ENCODE data around the gene ST14. TPM values are rescaled to one million over a fixed set of nuclear protein-coding genes. Genes with fewer than 3 reads are reported as not detected.
A peak's percentile ranks its signal among the peaks of the same experiment; 100 is the strongest.

ST14 gene
- total RNA-seq, 1 experiment from 2014 or later, result 141 TPM

- Histone ChIP-seq H3F3A (ENCODE audit: insufficient read depth, low read depth) (peaks cover 33% of the 10 kb centered on the region), H3K4me3 (no peak overlapping the region), H3K9me2 (ENCODE audit: insufficient read depth) (no peaks in the 10 kb centered on the region), H3K4me2 (no peak overlapping the region), H2AFZ (no peak overlapping the region), H3K36me3 (ENCODE audit: low read depth) (0 out of 2 replicates have a peak, but pooled peaks cover 10% of the 10 kb centered on the region), H3K79me2 (ENCODE audit: low read depth) (peaks cover 97% of the 10 kb centered on the region), H3K27me3 (ENCODE audit: insufficient read depth, low read depth) (no peaks in the 10 kb centered on the region), H3K27ac (no peak overlapping the region), H3K4me1 (replicated peaks; ENCODE audit: insufficient read depth) (peaks cover 46% of the 10 kb centered on the region), H3K9me3 (ENCODE audit: insufficient read depth, low read depth) (no peaks in the 10 kb centered on the region), H4K20me1 (ENCODE audit: insufficient read depth) (peaks cover 28% of the 10 kb centered on the region)
- peak in 1 of 2 experiments; percentile 58 for DNase-seq
- ChIA-PET POLR2A (ENCODE audit: unreplicated experiment) (interaction anchor here (0.6 to 0.7 kb wide), 4 partner anchors 17 to 312 kb away, joined by 3 to 5 read pairs (median 4); no protein-coding TSS in a partner anchor), CTCF (interaction anchor here (0.6 to 1.1 kb wide), 2 partner anchors 32 to 746 kb away, joined by 3 to 7 read pairs; no protein-coding TSS in a partner anchor)
- intact Hi-C loops (cut with micrococcal nuclease; ENCODE audit: unreplicated experiment), result loop anchor here (2.0 kb wide), 1 partner anchor 32 kb away; no protein-coding TSS in a partner anchor
- no TSS peak for BruUV-seq (replicated peaks)
- TF ChIP-seq CTCF (conservative IDR thresholded peaks at IDR 0.05) (no peak), EZH2 (IDR thresholded peaks at IDR 0.05; ENCODE audit: low read depth) (no peak)
These were observed 19.1 kb downstream of the ST14 start for GRCh38 chr11:130178441-130179339.

GRCh38 chr11:130179396-130180306 lies 20.1 kb downstream of the ST14 start:
- no peak overlapping the region for H2AFZ ChIP-seq
- peaks cover 97% of the 10 kb centered on the region for H3K79me2 ChIP-seq (ENCODE audit: low read depth)
- CTCF ChIA-PET, result interaction anchor here (1.1 kb wide), 1 partner anchor 33 kb away, joined by 7 read pairs; no protein-coding TSS in a partner anchor
- no peak for TF ChIP-seq EZH2 (IDR thresholded peaks at IDR 0.05; ENCODE audit: low read depth)
- no peak for DNase-seq
- intact Hi-C loops (cut with micrococcal nuclease; ENCODE audit: unreplicated experiment), result loop anchor here (2.0 kb wide), 1 partner anchor 33 kb away; no protein-coding TSS in a partner anchor
- 0 out of 2 replicates have a peak, but pooled peaks cover 10% of the 10 kb centered on the region for H3K36me3 ChIP-seq (ENCODE audit: low read depth)
- no TSS peak for BruUV-seq (replicated peaks)
- no peaks in the 10 kb centered on the region for H3K9me3 ChIP-seq (ENCODE audit: insufficient read depth, low read depth)
- peaks cover 28% of the 10 kb centered on the region for H4K20me1 ChIP-seq (ENCODE audit: insufficient read depth)
- no peaks in the 10 kb centered on the region for H3K9me2 ChIP-seq (ENCODE audit: insufficient read depth)
- H3K4me3 ChIP-seq, result no peak overlapping the region
- no peaks in the 10 kb centered on the region for H3K27me3 ChIP-seq (ENCODE audit: insufficient read depth, low read depth)
- peaks cover 33% of the 10 kb centered on the region for H3F3A ChIP-seq (ENCODE audit: insufficient read depth, low read depth)
- H3K4me2 ChIP-seq, result no peak overlapping the region
- peaks cover 46% of the 10 kb centered on the region for H3K4me1 ChIP-seq (replicated peaks; ENCODE audit: insufficient read depth)
- POLR2A ChIA-PET (ENCODE audit: unreplicated experiment), result interaction anchor here (0.6 to 0.7 kb wide), 2 partner anchors 201 to 313 kb away, joined by 4 read pairs; no protein-coding TSS in a partner anchor
- H3K27ac ChIP-seq, result peak overlapping the region; percentile 82; the same call in 1 of the 2 replicates

- Histone ChIP-seq H3K4me3 (no peak overlapping the region), H3K9me2 (ENCODE audit: insufficient read depth) (no peaks in the 10 kb centered on the region), H3K9me3 (ENCODE audit: insufficient read depth, low read depth) (no peaks in the 10 kb centered on the region), H2AFZ (no peak overlapping the region), H3K79me2 (ENCODE audit: low read depth) (peaks cover 95% of the 10 kb centered on the region), H3K27ac (peak overlapping the region; percentile 82), H3F3A (ENCODE audit: insufficient read depth, low read depth) (peaks cover 33% of the 10 kb centered on the region), H3K36me3 (ENCODE audit: low read depth) (0 out of 2 replicates have a peak, but pooled peaks cover 4% of the 10 kb centered on the region), H4K20me1 (ENCODE audit: insufficient read depth) (peaks cover 28% of the 10 kb centered on the region), H3K4me1 (replicated peaks; ENCODE audit: insufficient read depth) (peaks cover 46% of the 10 kb centered on the region), H3K4me2 (0 out of 2 replicates have a peak overlapping the region, but pooled peaks have one; percentile 56), H3K27me3 (ENCODE audit: insufficient read depth, low read depth) (no peaks in the 10 kb centered on the region)
- ChIA-PET POLR2A (ENCODE audit: unreplicated experiment) (no interaction called here), CTCF (no interaction called here)
- intact Hi-C loops (cut with micrococcal nuclease; ENCODE audit: unreplicated experiment), result no loop called here
- BruUV-seq (replicated peaks), result no TSS peak
- TF ChIP-seq CTCF (conservative IDR thresholded peaks at IDR 0.05) (no peak), EZH2 (IDR thresholded peaks at IDR 0.05; ENCODE audit: low read depth) (no peak)
- DNase-seq, result peak in 1 of 2 experiments; percentile 59
These were observed 20.9 kb downstream of the ST14 start for GRCh38 chr11:130180491-130180890.
